Medulla oblongata (tissue), 1 donor: Measurements from ENCODE around the gene SCTR.

Experiments
- DNase-seq: peaks from one replicate; pipeline ENCODE4 v3.0.0-alpha.2; 2015; ENCODE audit errors: extremely low spot score

The SCTR gene

GRCh38 chr2:119431155-119431975 is 92.9 kb downstream of the SCTR start, which contains the start of gene TMEM37:
TMEM37 (plus strand) TSS chr2:119431854; CDS start chr2:119431904, 50 bp downstream.
- peak; percentile 26 for DNase-seq

DNA sequence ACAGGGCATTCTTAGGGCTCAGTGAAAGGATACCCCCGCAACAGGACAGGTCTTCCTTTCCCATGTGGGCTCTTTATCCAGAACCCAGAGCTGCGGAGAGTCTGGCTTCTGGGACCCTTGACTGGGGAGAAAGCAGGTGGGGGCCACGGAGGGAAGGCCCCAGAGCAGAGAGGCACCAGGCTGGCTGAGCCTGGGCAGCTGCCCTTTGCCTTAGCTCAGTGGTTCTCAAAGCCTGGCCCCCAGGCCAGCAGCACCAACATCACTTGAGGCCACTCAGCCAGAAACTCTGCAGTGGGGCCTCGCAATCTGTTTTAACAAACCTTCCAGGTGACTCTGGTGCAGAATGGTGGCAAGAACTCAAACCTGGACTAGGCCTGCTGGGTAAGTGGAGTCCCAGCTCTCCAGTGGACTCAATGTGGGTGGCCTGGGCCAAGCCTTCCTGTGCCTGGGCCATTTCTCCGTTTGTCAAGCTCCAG is 94.2 kb downstream of the SCTR start:
- no peak for DNase-seq

GRCh38 chr2:119429225-119429981 is 94.9 kb downstream of the SCTR start:
- DNase-seq, result peak; percentile 66

GRCh38 chr2:119428488-119429224 is 95.6 kb downstream of the SCTR start:
- DNase-seq, result no peak

- no peak for DNase-seq
Measured at GRCh38 chr2:119427756-119428155, 96.5 kb downstream of the SCTR start.

GRCh38 chr2:119426801-119427395 is 97.4 kb downstream of the SCTR start:
- DNase-seq, result no peak

DNA sequence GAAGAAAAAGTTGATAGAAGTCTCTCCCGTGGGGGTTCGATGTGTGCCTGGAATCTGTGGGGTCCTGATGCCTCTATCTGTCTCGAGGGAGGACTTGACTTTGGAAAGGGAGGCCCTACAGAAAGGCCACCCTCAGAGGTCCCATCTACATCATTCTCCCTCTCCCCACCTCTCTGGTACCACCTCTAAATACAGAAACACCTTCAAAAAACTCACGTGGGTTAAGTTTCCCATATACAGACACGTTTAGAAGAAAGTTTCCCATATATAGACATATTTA is 97.9 kb downstream of the SCTR start:
- no peak for DNase-seq

- DNase-seq, result no peak
Measured at GRCh38 chr2:119425620-119426395, 98.5 kb downstream of the SCTR start.

DNA sequence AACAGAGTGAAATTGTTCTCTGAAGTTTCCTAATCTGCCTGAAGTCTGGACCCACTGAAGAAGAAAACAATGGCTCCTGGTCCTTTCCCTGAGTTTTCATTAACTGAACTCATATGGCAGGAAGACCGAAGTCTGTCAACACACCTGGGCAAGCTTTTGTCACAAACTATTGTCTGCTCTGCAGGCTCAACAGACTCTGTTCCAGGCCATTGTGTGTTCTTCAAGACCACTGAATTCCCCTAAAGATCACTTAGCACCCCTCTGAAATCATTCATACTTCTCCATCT is 99.2 kb downstream of the SCTR start:
- no peak for DNase-seq

GRCh38 chr2:119424284-119425118 is 99.8 kb downstream of the SCTR start:
- no peak for DNase-seq

GRCh38 chr2:119423811-119424210 is 100.5 kb downstream of the SCTR start:
- DNase-seq, result no peak

DNA sequence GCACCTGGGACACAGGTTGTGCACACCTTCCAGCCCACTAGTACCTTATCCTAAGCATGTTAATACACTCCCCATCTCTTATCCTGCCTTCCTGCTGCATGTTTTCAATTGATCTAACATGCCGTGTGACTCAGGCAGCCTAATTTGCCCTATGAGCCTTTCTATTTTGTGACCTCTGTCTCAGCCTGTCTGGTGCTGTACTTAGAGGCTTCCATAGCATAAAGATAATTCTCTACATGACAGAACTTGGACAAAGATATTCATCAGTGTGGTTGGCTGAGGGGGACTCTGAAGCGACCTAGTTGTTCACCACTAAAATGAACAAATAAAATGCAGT is 101.2 kb downstream of the SCTR start:
- DNase-seq, result no peak

GRCh38 chr2:119422360-119423107 is 101.7 kb downstream of the SCTR start:
- no peak for DNase-seq

DNA sequence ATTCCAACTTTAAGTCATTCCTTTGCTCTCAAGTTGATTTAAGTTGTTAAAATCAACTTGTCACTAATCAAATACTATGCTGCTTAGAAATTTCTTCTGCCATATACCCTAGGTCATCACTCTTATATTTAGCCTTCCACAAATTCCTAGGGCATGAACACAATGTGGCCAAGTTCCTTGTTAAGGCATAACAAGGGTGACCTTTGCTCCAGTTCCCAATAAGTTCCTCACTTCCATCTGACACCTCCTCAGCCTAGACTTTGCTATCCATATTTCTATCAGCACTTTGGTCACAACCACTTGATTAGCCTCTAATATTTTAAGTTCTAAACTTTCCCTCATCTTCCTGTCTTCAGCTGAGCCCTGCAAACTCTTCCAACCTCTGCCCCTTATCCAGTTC is 102.5 kb downstream of the SCTR start:
- DNase-seq, result no peak

- no peak for DNase-seq
Measured at GRCh38 chr2:119421304-119421703, 103.0 kb downstream of the SCTR start.

DNA sequence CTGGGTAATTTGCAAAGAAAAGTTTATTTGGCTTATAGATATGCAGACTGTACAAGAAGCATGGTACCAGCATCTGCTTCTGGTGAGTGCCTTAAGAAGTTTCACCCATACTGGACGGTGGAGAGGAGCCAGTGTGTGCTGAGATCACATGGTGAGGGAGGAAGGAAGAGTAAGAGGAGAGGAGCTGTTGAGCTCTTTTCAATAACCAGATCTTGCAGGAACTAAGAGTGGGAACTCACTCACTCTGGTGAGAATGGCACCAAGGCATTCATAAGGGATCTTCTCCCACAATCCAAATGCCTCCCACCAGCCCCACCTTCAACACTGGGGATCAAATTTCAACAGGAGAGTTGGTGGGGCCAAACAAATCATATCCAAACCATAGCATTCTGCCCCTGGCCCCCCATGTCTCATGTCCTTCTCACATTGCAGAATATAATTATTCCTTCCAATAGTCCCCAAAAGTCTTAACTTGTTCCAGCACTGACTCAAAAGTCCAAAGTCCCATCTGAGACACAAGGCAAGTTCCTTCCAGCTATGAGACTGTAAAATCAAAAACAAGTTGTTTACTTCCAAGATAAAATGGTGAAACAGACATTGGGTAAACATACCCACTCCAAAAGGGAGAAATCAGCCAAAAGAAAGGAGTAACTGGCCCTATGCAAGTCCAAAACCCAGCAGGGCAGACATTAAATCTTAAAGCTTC is 104.3 kb downstream of the SCTR start:
- peak; percentile 7 for DNase-seq

GRCh38 chr2:119419065-119419464 is 105.2 kb downstream of the SCTR start:
- DNase-seq, result no peak

DNA sequence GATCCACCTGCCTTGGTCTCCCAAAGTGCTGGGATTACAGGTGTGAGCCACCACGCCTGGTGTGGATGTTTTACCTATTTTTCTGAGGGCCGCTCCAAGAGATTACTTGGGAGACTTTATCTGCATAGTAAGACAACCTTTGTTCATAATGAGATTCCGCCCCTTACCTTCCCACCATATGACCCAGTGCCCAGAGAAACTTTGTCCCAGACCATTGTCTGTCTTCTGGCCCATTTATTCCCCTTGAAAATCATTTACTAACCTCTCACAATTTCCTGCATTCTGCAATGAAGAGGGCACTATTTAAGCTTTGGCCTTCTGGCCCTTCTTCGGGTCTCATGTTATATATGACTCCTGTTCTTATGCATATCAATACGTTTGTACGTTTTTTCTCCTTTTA is 106.4 kb downstream of the SCTR start:
- DNase-seq, result no peak

DNA sequence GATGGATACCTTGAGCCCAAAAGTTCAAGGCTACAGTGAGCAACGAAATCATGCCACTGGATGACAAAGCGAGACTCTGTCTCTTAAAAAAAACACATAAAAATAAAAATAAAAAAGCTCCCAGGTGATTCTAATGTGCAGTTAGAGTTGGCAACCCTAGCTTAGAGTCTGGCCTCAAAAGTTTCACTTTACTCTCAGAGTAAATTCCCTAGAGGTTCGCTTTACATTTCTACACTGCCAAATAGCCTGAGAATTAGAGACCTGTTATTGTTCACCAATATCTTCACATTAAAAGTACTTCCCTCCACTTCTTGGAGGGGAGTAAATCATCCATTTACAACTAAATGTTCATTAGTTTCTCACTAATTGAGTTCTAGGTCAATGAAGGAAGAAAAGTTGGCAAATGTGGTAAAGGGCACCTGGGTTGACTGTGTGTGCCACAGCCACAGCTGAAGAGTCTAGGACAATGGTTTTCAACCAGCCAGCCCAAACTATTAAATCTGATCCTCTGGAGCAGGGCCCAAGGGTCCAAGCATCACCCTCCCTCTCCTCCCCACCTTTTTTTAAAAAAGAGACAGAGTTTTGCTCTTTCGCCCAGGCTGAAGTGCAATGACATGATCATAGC is 107.9 kb downstream of the SCTR start:
- no peak for DNase-seq
